ENCODE data around the gene ZSCAN21. TPM values are rescaled to one million over a fixed set of nuclear protein-coding genes. Genes with fewer than 3 reads are reported as not detected.

The ZSCAN21 gene
- total and polyA plus RNA-seq, 11 donors, result 4.4 to 12.1 (median 7.2) TPM

- intact Hi-C loops (cut with DNase I), result no loop called here
- WGBS, 4 donors, result 68 to 85% (median 84%) methylated on average over 7 of the region's 7 CpGs
- no peak for DNase-seq
These were observed 9.0 kb upstream of the ZSCAN21 start for GRCh38 chr7:100040575-100040974.

GRCh38 chr7:100044718-100045117 is 4.9 kb upstream of the ZSCAN21 start:
- no peak for TF ChIP-seq CTCF (IDR thresholded peaks at IDR 0.05)
- no peak for TF ChIP-seq POLR2A (IDR thresholded peaks at IDR 0.05)
- Histone ChIP-seq H3K4me1 (peaks cover 0 to 8% (median 0%) of the 10 kb centered on the region in 12 donors), H3K4me3 (no peak overlapping the region), H3K9me3 (no peaks in the 10 kb centered on the region), H3K27me3 (no peaks in the 10 kb centered on the region), H3K36me3 (no peaks in the 10 kb centered on the region), H3K27ac (no peak overlapping the region)
- WGBS, 4 donors, result 68 to 79% (median 73%) methylated on average over 6 of the region's 6 CpGs
- no peak for DNase-seq
- no peak for ATAC-seq
- intact Hi-C loops (cut with DNase I), result loop anchor here in 1 of 10 donors (5.0 kb wide), 1 partner anchor 47 kb away; no protein-coding TSS in a partner anchor

More at GRCh38 chr7:100040575-100040974, 9.0 kb upstream of the ZSCAN21 start:
- H3K4me1 ChIP-seq, result peaks cover 0 to 8% (median 0%) of the 10 kb centered on the region in 12 donors
- peaks cover 0 to 30% (median 21%) of the 10 kb centered on the region in 9 donors for H3K36me3 ChIP-seq
- TF ChIP-seq POLR2A (IDR thresholded peaks at IDR 0.05), result no peak
- no peak for TF ChIP-seq CTCF (IDR thresholded peaks at IDR 0.05)
- no peak for ATAC-seq
- H3K9me3 ChIP-seq, result no peaks in the 10 kb centered on the region
- H3K27ac ChIP-seq, result no peak overlapping the region
- H3K27me3 ChIP-seq, result no peaks in the 10 kb centered on the region
- H3K4me3 ChIP-seq, result no peak overlapping the region

- peaks cover 0 to 5% (median 0%) of the 10 kb centered on the region in 9 donors for H3K36me3 ChIP-seq
- no peaks in the 10 kb centered on the region for H3K27me3 ChIP-seq
- intact Hi-C loops (cut with DNase I), result loop anchor here in 5 of 10 donors (1.0 to 5.0 kb wide), 6 partner anchors 33 to 56 kb away; partner anchors contain the start of genes AP4M1 (in 2 of the 5), MCM7 (in 2 of the 5), ZKSCAN1 (in 1 of the 5) and ZNF3 (in 1 of the 5)
- DNase-seq (no peak), ATAC-seq (no peak)
- WGBS, 4 donors, result 91 to 97% (median 94%) methylated on average over 4 of the region's 4 CpGs
- H3K4me1 ChIP-seq, result peaks cover 0 to 19% (median 7%) of the 10 kb centered on the region in 12 donors
- no peak overlapping the region for H3K27ac ChIP-seq
- no peak overlapping the region for H3K4me3 ChIP-seq
- TF ChIP-seq POLR2A (IDR thresholded peaks at IDR 0.05) (no peak), CTCF (IDR thresholded peaks at IDR 0.05) (no peak)
- H3K9me3 ChIP-seq, result no peaks in the 10 kb centered on the region
These were observed 894 bp upstream of the ZSCAN21 start for GRCh38 chr7:100048680-100049079.

- intact Hi-C loops (cut with DNase I), result loop anchor here in 7 of 10 donors (2.0 to 10.0 kb wide), 6 partner anchors 29 to 137 kb away; partner anchors contain the start of genes TRIM4 (in 2 of the 7), AZGP1 (in 1 of the 7) and ZNF3 (in 1 of the 7)
- ATAC-seq (no peak), DNase-seq (no peak)
- no peaks in the 10 kb centered on the region for H3K9me3 ChIP-seq
- H3K4me1 ChIP-seq, result peaks cover 0 to 19% (median 7%) of the 10 kb centered on the region in 12 donors
- WGBS, 4 donors, result 85 to 88% (median 87%) methylated on average over 3 of the region's 3 CpGs
- no peak overlapping the region for H3K27ac ChIP-seq
- H3K36me3 ChIP-seq, result peaks cover 0 to 18% (median under 1%) of the 10 kb centered on the region in 9 donors
- TF ChIP-seq CTCF (IDR thresholded peaks at IDR 0.05), result no peak
- no peak for TF ChIP-seq POLR2A (IDR thresholded peaks at IDR 0.05)
- H3K4me3 ChIP-seq, result no peak overlapping the region
- no peaks in the 10 kb centered on the region for H3K27me3 ChIP-seq
These were observed 2.0 kb downstream of the ZSCAN21 start for GRCh38 chr7:100051611-100052010.

Data from heart left ventricle (tissue), 16 donors.